RWPE1 (cell line): Measurements from ENCODE around the gene KDM2A.

Source experiments
- CTCF ChIA-PET: fragments of 350-600 bp; sonication (Branson Sonifier 250); formaldehyde crosslinking; extraction: SDS; loops from one replicate; lab custom pipeline; 2021; lab: Yijun Ruan, JAX
- POLR2A ChIA-PET: fragments of 400-600 bp; formaldehyde crosslinking; extraction: SDS; loops from one replicate; lab custom pipeline; 2020; ENCODE audit warnings: antibody characterized with exemption; ENCODE audit not compliant: low non-redundant PET; lab: Yijun Ruan, JAX
- DNase-seq: peaks from one replicate; pipeline ENCODE4 v3.0.0; 2012; ENCODE audit warnings: low spot score
- H3K27ac ChIP-seq: fragments of 450-650 bp; 2 replicates; pipeline ENCODE4 v1.5.1; 2017
- CTCF ChIP-seq: fragments of 450-650 bp; conservative IDR thresholded peaks from 2 replicates; pipeline ENCODE4 v1.5.1; 2017; ENCODE audit warnings: low read depth, mild to moderate bottlenecking

The KDM2A gene

DNA sequence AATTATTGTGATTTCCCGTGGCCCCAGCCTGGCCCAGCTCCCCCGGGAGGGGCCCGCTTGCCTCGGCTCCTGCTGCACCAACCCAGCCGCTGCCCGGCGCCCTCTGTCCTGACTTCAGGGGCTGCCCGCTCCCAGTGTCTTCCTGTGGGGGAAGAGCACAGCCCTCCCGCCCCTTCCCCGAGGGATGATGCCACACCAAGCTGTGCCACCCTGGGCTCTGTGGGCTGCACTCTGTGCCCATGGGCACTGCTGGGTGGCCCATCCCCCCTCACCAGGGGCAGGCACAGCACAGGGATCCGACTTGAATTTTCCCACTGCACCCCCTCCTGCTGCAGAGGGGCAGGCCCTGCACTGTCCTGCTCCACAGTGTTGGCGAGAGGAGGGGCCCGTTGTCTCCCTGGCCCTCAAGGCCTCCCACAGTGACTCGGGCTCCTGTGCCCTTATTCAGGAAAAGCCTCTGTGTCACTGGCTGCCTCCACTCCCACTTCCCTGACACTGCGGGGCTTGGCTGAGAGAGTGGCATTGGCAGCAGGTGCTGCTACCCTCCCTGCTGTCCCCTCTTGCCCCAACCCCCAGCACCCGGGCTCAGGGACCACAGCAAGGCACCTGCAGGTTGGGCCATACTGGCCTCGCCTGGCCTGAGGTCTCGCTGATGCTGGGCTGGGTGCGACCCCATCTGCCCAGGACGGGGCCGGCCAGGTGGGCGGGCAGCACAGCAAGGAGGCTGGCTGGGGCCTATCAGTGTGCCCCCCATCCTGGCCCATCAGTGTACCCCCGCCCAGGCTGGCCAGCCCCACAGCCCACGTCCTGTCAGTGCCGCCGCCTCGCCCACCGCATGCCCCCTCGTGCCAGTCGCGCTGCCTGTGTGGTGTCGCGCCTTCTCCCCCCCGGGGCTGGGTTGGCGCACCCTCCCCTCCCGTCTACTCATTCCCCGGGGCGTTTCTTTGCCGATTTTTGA lies 166.8 kb downstream of the KDM2A start:
- no peak for TF ChIP-seq CTCF
- ChIA-PET CTCF (interaction anchor here (0.5 to 1.4 kb wide), 2 partner anchors 50 to 97 kb away, joined by 3 to 9 read pairs; no protein-coding TSS in a partner anchor), POLR2A (no interaction called here)
- no peak for DNase-seq
- peak overlapping the region; percentile 98 for H3K27ac ChIP-seq

- ChIA-PET POLR2A (no interaction called here), CTCF (interaction anchor here (0.5 to 1.4 kb wide), 2 partner anchors 49 to 96 kb away, joined by 3 to 9 read pairs; no protein-coding TSS in a partner anchor)
- DNase-seq: no peak
- no peak; the same call in 1 of the 2 replicates for TF ChIP-seq CTCF
- peak overlapping the region; percentile 98 for H3K27ac ChIP-seq
These were observed 167.7 kb downstream of the KDM2A start for GRCh38 chr11:67286621-67287333.

DNA sequence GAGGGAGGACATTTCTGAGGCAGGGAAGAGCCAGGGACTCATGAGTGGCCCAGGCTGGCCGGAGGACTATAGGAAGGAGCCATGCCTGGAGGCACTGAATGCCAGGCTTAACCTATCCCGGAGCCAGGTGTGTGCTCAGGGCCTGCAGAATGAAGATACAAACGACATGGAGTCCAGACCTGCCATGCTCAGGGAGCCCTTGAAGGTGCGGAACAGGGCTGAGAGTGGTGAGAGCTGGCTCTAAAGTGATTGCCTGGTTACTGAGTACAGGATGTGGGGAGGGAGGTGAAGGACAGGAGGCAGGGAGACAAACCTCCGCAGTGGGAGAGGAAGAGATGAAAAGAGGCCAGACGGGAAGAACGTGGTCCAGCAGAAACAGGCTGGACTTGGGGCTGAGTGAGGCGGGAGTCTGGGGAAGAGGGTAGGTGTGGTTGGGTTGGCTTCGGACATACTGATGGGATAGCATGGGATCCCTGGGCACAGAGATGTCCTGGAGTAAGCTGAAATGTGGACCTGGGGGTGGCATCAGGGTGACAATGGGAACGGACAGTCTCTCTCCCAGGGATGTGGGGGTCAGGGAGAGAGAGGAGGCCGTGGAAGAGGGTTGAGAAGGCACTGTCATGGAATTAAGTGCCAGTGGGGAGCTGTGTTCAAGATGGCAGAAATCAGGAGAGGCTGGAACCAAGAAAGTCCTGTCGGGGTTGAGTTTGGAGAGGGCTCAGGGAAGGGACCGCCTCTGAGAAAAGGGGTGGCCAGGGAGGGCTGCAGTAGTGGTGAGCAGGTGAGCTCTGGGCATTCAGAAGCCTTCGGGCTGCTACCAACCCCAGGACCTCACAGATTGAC lies 168.5 kb downstream of the KDM2A start:
- TF ChIP-seq CTCF: no peak
- ChIA-PET POLR2A (no interaction called here), CTCF (interaction anchor here (0.6 to 2.7 kb wide), 3 partner anchors 17 to 95 kb away, joined by 4 to 13 read pairs (median 9); no protein-coding TSS in a partner anchor)
- peak overlapping the region; percentile 98 for H3K27ac ChIP-seq
- no peak for DNase-seq

- ChIA-PET POLR2A (no interaction called here), CTCF (interaction anchor here (2.7 kb wide), 1 partner anchor 29 kb away, joined by 13 read pairs; no protein-coding TSS in a partner anchor)
- H3K27ac ChIP-seq: peak overlapping the region; percentile 98
- DNase-seq: no peak
- TF ChIP-seq CTCF: no peak
These were observed 169.1 kb downstream of the KDM2A start for GRCh38 chr11:67288198-67288451.

GRCh38 chr11:67288452-67289225 lies 169.6 kb downstream of the KDM2A start:
- peak; percentile 71 for DNase-seq
- POLR2A ChIA-PET: interaction anchor here (0.6 to 1.4 kb wide), 2 partner anchors 14 to 49 kb away, joined by 3 to 5 read pairs; partner anchors contain the start of gene SSH3
- CTCF ChIA-PET: interaction anchor here (1.7 to 2.7 kb wide), 2 partner anchors 14 to 29 kb away, joined by 8 to 13 read pairs; partner anchors contain the start of gene SSH3
- TF ChIP-seq CTCF: peak; percentile 30
- peak overlapping the region; percentile 98 for H3K27ac ChIP-seq
